GM06990 (cell line): Measurements from ENCODE around the gene SLIT2.

Experiments
- DNase-seq: peaks from one replicate; pipeline ENCODE4 v3.0.0-alpha.2; 2011; ENCODE audit not compliant: insufficient read length; ENCODE audit errors: extremely low read depth
- H3K27me3 ChIP-seq: replicated peaks from 2 replicates; pipeline ENCODE4 v1.6.0; 2011; ENCODE audit warnings: low read length; ENCODE audit not compliant: control insufficient read depth, insufficient read depth
- H3K36me3 ChIP-seq: 2 replicates; pipeline ENCODE4 v1.5.1; 2011; ENCODE audit warnings: low read length; ENCODE audit not compliant: control insufficient read depth, insufficient read depth
- H3K4me3 ChIP-seq: replicated peaks from 2 replicates; pipeline ENCODE4 v1.5.1; 2011; ENCODE audit warnings: low read depth, mild to moderate bottlenecking, control low read depth, low read length
- TF ChIP-seq, protein P1 (sequence below): IDR thresholded peaks from 2 replicates; pipeline ENCODE4 v1.5.1; 2011; ENCODE audit warnings: low read length, control low read depth, mild to moderate bottlenecking, inconsistent platforms; ENCODE audit not compliant: insufficient read depth, poor library complexity, severe bottlenecking

Gene SLIT2

DNA sequence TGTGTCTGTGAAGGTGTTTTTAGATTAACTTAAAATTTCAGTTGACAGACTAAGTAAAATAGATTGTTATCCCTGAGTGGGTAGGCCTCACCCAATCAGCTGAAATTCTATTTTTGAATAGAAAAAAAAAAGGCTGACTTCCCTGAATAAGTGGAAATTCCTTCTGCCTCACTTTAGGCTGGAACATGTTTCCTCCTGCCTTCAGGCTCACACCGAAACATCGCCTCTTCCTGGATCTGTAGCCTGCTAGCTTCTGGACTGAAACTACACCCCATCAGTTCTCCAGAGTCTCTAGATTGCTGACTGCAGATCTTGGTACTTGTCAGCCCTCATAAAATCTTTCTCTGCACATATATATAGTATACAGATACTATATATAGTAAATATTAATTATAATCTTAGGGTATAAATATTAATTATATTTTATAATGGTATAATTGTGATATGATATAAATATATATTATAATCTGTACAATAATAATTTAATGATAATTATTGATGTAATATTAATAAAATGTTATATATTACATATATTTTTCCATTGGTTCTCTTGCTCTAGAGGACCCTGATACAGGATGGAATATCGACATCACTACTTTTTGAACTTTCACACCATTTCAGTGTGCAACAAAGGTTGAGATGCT, 13.7 kb upstream of the SLIT2 start:
- no peaks in the 10 kb centered on the region for H3K27me3 ChIP-seq
- DNase-seq = no peak
- TF ChIP-seq, protein P1, sequence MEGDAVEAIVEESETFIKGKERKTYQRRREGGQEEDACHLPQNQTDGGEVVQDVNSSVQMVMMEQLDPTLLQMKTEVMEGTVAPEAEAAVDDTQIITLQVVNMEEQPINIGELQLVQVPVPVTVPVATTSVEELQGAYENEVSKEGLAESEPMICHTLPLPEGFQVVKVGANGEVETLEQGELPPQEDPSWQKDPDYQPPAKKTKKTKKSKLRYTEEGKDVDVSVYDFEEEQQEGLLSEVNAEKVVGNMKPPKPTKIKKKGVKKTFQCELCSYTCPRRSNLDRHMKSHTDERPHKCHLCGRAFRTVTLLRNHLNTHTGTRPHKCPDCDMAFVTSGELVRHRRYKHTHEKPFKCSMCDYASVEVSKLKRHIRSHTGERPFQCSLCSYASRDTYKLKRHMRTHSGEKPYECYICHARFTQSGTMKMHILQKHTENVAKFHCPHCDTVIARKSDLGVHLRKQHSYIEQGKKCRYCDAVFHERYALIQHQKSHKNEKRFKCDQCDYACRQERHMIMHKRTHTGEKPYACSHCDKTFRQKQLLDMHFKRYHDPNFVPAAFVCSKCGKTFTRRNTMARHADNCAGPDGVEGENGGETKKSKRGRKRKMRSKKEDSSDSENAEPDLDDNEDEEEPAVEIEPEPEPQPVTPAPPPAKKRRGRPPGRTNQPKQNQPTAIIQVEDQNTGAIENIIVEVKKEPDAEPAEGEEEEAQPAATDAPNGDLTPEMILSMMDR = no peak
- no peaks in the 10 kb centered on the region for H3K36me3 ChIP-seq
- H3K4me3 ChIP-seq = no peak overlapping the region

DNA sequence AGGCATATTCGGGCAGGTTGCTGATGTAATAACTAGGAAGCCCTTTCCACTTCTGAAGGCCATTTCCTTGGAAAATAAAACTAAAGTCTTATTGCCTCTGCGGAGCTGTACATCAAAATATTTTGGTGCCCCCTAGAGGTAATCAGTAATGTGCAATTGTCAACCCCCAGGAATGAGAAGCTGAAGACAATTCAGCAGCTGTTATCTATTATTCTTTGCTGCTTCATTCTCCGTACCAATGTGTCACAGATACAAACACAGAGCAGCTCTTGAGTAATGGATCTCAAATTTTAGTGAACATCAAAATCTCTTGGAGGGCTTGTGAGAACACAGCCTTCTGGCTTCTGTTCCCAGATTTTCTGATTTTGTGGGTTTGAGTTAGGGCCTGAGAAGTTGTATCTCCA, 3.5 kb upstream of the SLIT2 start:
- Histone ChIP-seq H3K4me3 (no peak overlapping the region), H3K27me3 (no peaks in the 10 kb centered on the region; the same call in 1 of the 2 replicates), H3K36me3 (no peaks in the 10 kb centered on the region)
- TF ChIP-seq, protein P1 = peak; percentile 63
- DNase-seq = no peak

DNA sequence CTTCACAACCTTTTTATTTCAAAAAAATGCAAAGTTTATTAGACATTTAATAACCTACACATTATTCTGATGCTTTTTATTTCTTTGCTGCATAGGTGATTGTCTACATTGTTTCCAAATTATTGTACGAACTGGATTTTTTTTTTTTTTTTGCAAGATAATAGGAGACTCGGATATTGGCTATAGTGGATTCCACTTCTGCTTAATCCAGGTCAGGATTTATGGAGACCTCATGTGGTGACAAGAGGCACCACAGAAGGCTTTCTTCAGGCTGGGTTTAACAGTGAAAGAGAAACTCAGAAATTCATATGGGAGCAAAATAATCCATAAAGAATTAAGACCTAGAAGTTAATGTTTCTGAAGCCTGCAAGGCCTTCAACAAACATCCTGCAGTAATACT, 2.4 kb upstream of the SLIT2 start:
- DNase-seq = no peak
- Histone ChIP-seq H3K27me3 (no peaks in the 10 kb centered on the region; the same call in 1 of the 2 replicates), H3K4me3 (no peak overlapping the region), H3K36me3 (no peaks in the 10 kb centered on the region)
- TF ChIP-seq, protein P1 = no peak

DNA sequence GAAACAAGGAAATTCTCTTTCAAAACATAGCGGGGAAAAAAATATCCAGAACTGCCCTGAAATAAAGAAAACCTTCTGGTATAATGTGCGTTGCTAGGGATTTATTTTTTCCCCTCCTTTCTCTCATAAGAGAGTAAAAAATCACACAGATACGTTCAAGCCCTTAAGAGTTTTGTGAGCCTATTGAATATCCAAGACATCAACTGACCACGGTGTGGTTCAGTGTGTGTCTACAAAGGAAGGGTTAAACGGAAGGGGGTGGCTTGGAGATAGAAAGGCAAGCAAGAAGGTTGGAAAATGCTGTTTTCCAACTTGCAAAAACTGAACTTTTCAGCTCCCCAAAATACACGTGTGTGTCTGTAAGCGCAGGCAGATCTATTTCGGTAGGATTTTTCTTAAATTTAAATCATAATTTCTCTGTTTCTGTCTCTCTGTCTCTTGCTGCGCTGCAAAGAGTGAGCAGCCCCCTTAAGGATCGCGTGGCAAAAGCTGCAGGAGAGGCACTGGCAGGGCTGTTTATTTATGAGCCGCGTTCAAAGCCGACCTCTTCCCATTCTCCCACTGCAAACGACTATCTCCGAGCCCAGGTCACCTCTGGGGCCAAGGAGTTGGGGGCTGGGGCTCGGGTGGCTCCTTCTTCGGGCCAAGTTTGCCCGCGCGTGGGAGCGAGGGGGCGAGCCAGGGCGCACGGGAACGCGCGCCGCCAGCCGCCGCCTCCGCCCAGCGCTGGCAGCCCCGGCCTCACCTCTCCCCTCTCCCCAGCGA, 492 bp upstream of the SLIT2 start:
- DNase-seq = peak; percentile 0
- no peaks in the 10 kb centered on the region; the same call in 1 of the 2 replicates for H3K27me3 ChIP-seq
- H3K36me3 ChIP-seq = no peaks in the 10 kb centered on the region
- no peak overlapping the region; the same call in 1 of the 2 replicates for H3K4me3 ChIP-seq
- TF ChIP-seq, protein P1 = no peak

DNA sequence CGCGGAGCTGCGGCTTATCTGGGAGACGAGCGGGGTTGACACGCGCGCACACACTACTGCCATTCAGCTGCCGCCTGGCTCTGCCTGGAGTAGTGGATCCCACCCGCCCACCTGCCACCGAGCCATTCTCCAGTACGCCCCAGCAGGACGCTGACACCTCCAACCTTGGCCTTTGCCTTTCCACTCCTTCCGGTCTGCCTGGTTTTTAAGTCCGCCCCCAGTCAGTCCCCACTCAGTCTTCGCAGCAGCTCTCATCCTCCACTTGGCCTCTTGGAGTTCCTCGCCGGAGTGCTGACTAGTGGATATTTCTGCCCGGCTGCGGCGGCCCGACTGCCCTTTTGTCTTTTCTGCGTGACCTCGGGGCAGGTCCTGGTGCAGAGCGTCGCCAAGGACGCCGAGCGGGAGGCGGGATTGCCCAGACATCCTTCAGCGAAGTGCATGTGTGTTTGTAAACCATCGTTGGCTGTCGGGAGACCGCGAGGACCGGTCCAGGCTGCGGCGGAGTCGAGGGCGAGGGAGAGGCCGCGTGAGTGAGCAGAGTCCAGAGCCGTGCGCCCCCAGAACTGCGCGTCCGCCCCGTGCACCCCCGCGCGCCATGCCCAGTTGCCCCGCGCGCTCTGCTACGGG, 1.1 kb downstream of the SLIT2 start:
- Histone ChIP-seq H3K36me3 (no peaks in the 10 kb centered on the region), H3K27me3 (no peaks in the 10 kb centered on the region; the same call in 1 of the 2 replicates), H3K4me3 (no peak overlapping the region)
- DNase-seq = peak; percentile 13
- TF ChIP-seq, protein P1 = no peak
